GM12878 (cell line): Measurements from ENCODE around the gene PPP1CA. TPM values are rescaled to one million over a fixed set of nuclear protein-coding genes. Genes with fewer than 3 reads are reported as not detected.
A peak's percentile ranks its signal among the peaks of the same experiment; 100 is the strongest.

Source experiments
- ATAC-seq: fragments of 200-7000 bp; cut with Tn5 transposase; 3 replicates; pipeline ENCODE4 v1.9.1; 2020; ENCODE audit warnings: mild to moderate bottlenecking, moderate library complexity
- BruUV-seq: library from RNA; stranded (reverse); fragments of 400-500 nt; replicated peaks from 2 replicates; lab custom pipeline; 2021; lab: Mats Ljungman, UMichigan
- CTCF ChIA-PET: fragments of 300-600 bp; sonication (Branson Sonifier 250); formaldehyde crosslinking; extraction: SDS; loops from one replicate; lab custom pipeline; 2021; ENCODE audit warnings: inconsistent platforms; lab: Yijun Ruan, JAX
- POLR2A ChIA-PET: fragments of 350-600 bp; formaldehyde crosslinking; extraction: SDS; loops from one replicate; lab custom pipeline; 2021; ENCODE audit warnings: inconsistent platforms; lab: Charles Lee
- RAD21 ChIA-PET: fragments of 300-600 bp; sonication (Branson Sonifier 250); formaldehyde crosslinking; loops from one replicate; lab custom pipeline; 2023; ENCODE audit warnings: antibody characterized with exemption; ENCODE audit not compliant: unreplicated experiment; lab: Charles Lee
- SMC1A ChIA-PET: fragments of 300-600 bp; sonication (Branson Sonifier 250); formaldehyde crosslinking; loops from one replicate; lab custom pipeline; 2023; ENCODE audit not compliant: unreplicated experiment, uncharacterized antibody; lab: Charles Lee
- DNase-seq: peaks from one replicate; pipeline ENCODE4 v3.0.0-alpha.2; 2011; ENCODE audit warnings: low read depth, low spot score
- FAIRE-seq: peaks from 3 replicates; lab custom pipeline; 2011; peaks lifted over from hg19 to GRCh38; lab: Jason Lieb, UNC
- H2AFZ ChIP-seq: 2 replicates; pipeline ENCODE4 v1.6.0; 2011; ENCODE audit warnings: low read depth, low read length, control low read depth; ENCODE audit not compliant: control insufficient read depth
- H3K27ac ChIP-seq: 2 replicates; pipeline ENCODE4 v1.5.1; 2011; ENCODE audit warnings: control low read depth; ENCODE audit not compliant: control insufficient read depth, insufficient read depth
- H3K27me3 ChIP-seq, 2 experiments: replicated peaks in 1 of 2; 2 replicates each; pipeline versions ENCODE4 v1.6.0 to v1.6.1; 2011; ENCODE audit warnings: low read length in 1 of 2; ENCODE audit not compliant: control insufficient read depth in 2 of 2, insufficient read depth in 2 of 2
- H3K36me3 ChIP-seq, 2 experiments: 2 replicates each; pipeline ENCODE4 v1.5.1; 2011; ENCODE audit warnings: low read length in 1 of 2; ENCODE audit not compliant: control insufficient read depth in 2 of 2, insufficient read depth in 2 of 2
- H3K4me1 ChIP-seq: 2 replicates; pipeline ENCODE4 v1.6.1; 2011; ENCODE audit warnings: mild to moderate bottlenecking, low read length, moderate library complexity, mixed read lengths; ENCODE audit not compliant: control insufficient read depth, insufficient read depth
- H3K4me2 ChIP-seq: 2 replicates; pipeline ENCODE4 v1.6.0; 2011; ENCODE audit warnings: control low read depth; ENCODE audit not compliant: control insufficient read depth, insufficient read depth
- H3K4me3 ChIP-seq: fragments of 200-600 bp; sonication (generic); 2 replicates; pipeline ENCODE4 v1.5.1; 2016
- H3K79me2 ChIP-seq: 2 replicates; pipeline ENCODE4 v1.6.0; 2011; ENCODE audit warnings: low read length; ENCODE audit not compliant: control insufficient read depth, insufficient read depth
- H3K9ac ChIP-seq: 2 replicates; pipeline ENCODE4 v1.8.0; 2011; ENCODE audit warnings: low read length, control low read depth, mixed read lengths; ENCODE audit not compliant: control insufficient read depth, insufficient read depth
- H3K9me3 ChIP-seq: replicated peaks from 3 replicates; pipeline ENCODE4 v1.5.1; 2011; ENCODE audit warnings: mild to moderate bottlenecking, low read length; ENCODE audit not compliant: control insufficient read depth, insufficient read depth
- H4K20me1 ChIP-seq: 2 replicates; pipeline ENCODE4 v1.6.0; 2011; ENCODE audit not compliant: control insufficient read depth, insufficient read depth
- CUX1 ChIP-seq: IDR thresholded peaks from 2 replicates; pipeline ENCODE4 v1.6.1; 2012; ENCODE audit warnings: improper control_type of control experiment, low read depth, low read length; ENCODE audit not compliant: insufficient replicate concordance
- SPI1 ChIP-seq: IDR thresholded peaks from 2 replicates; pipeline ENCODE4 v1.6.1; 2011; ENCODE audit warnings: low read depth, mild to moderate bottlenecking, low read length, moderate library complexity, borderline replicate concordance; ENCODE audit not compliant: insufficient read depth
- ZNF24 ChIP-seq: fragments of 450-650 bp; IDR thresholded peaks from 2 replicates; pipeline ENCODE4 v1.6.1; 2017; ENCODE audit warnings: antibody characterized with exemption, mild to moderate bottlenecking
- WGBS: methylation state at CpG from one replicate; pipeline ENCODE4 v1.1.6; 2016; ENCODE audit warnings: low lambda C conversion rate; ENCODE audit not compliant: insufficient replicate concordance, insufficient coverage; ENCODE audit errors: missing lambda C conversion rate; 5-methylcytosine and 5-hydroxymethylcytosine counted together
- in situ Hi-C: fragments of 300-500 bp; cut with MboI; formaldehyde crosslinking; loops from 9 replicates; pipeline ENCODE4 v1.14.3; 2018; ENCODE audit warnings: mixed read lengths
- intact Hi-C: fragments of 100-400 bp; cut with micrococcal nuclease; formaldehyde crosslinking; loops from one replicate; pipeline ENCODE4 v1.14.2; 2022; ENCODE audit not compliant: unreplicated experiment
- polyA plus RNA-seq, 11 experiments: library from polyadenylated mRNA; depleted of rRNA in 4 of 11; unstranded in 6 of 11; stranded (reverse) in 5 of 11; fragments of >200 nt; fragmentation: Nextera tagmentation in 4 of 11; fragmentation: Illumina TruSeq in 1 of 11; extraction: Ambion mirVana in 4 of 11; extraction: Trizol in 1 of 11; gene quantifications; 1 replicate in 1 of 11; 2 replicates in 10 of 11; pipeline versions ENCODE4 v1.2.1 to v1.2.3, GENCODE V29; 2011 to 2016; ENCODE audit warnings: inconsistent platforms in 2 of 11, missing spikeins in 2 of 11, low read depth in 1 of 11
- total RNA-seq, 4 experiments: library from RNA; depleted of rRNA in 3 of 4; stranded (reverse); fragments of >200 nt in 3 of 4; fragmentation: Illumina TruSeq in 1 of 4; extraction: Trizol in 1 of 4; gene quantifications; 2 replicates each; pipeline versions ENCODE4 v1.2.1 to v1.2.3, GENCODE V29; 2013 to 2021

PPP1CA gene
- total and polyA plus RNA-seq, 10 of the 15 experiments (the other 5 are each of a cell fraction or from before 2014, with no cell fraction given) = 26.4 to 458 (median 240) TPM

DNA sequence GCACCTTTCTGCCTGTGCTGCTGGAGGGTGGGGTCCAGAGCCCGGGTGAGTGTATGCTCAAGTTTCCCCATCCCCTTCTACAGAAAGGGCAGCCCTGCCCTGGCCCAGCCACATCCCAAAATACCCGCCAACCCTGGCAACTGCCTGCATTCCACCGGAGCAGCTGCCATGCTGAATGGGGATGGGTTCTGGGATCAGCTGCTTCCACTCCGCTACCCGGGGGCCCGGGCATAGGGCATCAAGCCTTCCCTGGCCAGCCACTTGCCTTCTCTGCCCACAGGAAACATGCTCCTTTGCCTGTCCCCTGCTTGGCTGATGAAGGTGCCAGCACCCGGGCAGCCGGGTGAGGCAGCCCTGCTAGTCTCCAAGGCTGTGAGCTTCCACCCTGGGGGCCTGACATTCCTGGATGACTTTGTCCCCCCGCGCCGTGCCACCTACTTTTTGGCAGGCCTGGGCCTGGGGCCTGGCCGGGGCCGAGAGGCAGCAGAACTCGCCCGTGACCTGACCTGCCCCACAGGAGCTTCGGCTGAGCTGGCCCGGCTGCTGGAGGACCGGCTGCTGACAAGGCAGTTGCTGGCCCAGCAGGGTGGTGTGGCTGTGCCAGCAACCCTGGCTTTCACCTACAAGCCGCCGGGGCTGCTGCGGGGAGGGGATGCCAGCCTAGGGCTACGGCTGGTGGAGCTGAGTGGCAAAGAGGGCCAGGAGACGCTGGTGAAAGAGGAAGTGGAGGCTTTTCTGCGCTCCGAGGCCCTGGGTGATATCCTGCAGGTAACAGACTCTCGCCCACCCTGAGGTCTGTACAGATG, 17.0 kb upstream of the PPP1CA start:
- 24% methylated on average over 26 of the region's 26 CpGs for WGBS
- intact Hi-C loops (no loop called here), in situ Hi-C loops (no loop called here)
- DNase-seq (no peak), FAIRE-seq (no peak), ATAC-seq (peak; percentile 10)
- Histone ChIP-seq H3K4me2 (no peak overlapping the region; the same call in 1 of the 2 replicates), H3K27me3 (peaks cover 0 to 5% of the 10 kb centered on the region in 2 experiments; a peak in 3 of 4 replicates), H3K27ac (no peak overlapping the region), H3K4me3 (no peak overlapping the region), H3K4me1 (peaks cover 2% of the 10 kb centered on the region; the same call in 1 of the 2 replicates), H2AFZ (no peak overlapping the region), H3K79me2 (no peaks in the 10 kb centered on the region), H3K36me3 (no peaks in the 10 kb centered on the region), H4K20me1 (no peaks in the 10 kb centered on the region), H3K9me3 (no peaks in the 10 kb centered on the region), H3K9ac (no peak overlapping the region)
- POLR2A ChIA-PET = interaction anchor here (0.9 to 3.9 kb wide), 8 partner anchors 10 to 51 kb away, joined by 3 to 28 read pairs (median 7); partner anchors contain the start of genes PPP1CA, PTPRCAP and TBC1D10C
- SMC1A ChIA-PET = interaction anchor here (1.1 kb wide), 1 partner anchor 14 kb away, joined by 3 read pairs; no protein-coding TSS in a partner anchor
- RAD21 ChIA-PET = interaction anchor here (1.0 to 1.4 kb wide), 2 partner anchors 15 to 18 kb away, joined by 3 to 4 read pairs; partner anchors contain the start of gene TBC1D10C
- TF ChIP-seq CUX1 = no peak
- TF ChIP-seq SPI1 = peak; percentile 85
- no peak for TF ChIP-seq ZNF24
- CTCF ChIA-PET = interaction anchor here (0.9 to 1.6 kb wide), 3 partner anchors 17 to 51 kb away, joined by 3 to 6 read pairs (median 4); partner anchors contain the start of genes PPP1CA and TMEM134
- BruUV-seq = no TSS peak
